Measurements from ENCODE around the gene ALOXE3.

DNA sequence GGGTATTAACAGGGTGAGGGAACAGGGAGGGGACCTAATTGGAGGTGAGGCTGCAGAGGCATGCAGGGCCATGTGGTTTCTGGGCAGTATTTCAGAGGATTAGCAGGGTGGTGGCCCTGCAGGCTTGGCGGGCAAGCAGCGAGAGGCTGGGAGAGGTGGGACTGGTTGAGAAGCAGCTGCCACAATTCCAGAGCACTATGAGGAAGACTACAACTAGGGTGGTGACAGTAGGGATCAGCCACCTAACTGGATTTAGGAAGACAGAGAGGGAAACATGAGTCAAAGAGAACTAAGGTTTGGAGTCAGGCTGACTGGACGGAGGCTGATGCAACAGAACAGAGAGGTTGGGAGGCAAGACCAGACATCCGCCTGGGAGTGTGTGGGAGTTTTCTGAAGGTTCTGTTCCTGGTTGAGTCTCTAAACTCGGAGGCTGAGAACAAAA lies 12.3 kb downstream of the ALOXE3 start:
- TF ChIP-seq RAD21 (conservative IDR thresholded peaks at IDR 0.05 in 1 of 2, IDR thresholded peaks at IDR 0.05 in 1 of 2) (no peak), HDAC2 (IDR thresholded peaks at IDR 0.05) (no peak), MAFK (IDR thresholded peaks at IDR 0.05; ENCODE audit: partially characterized antibody) (no peak), POLR2A (IDR thresholded peaks at IDR 0.05; ENCODE audit: low read length) (no peak)
- TF ChIP-seq, protein P1, sequence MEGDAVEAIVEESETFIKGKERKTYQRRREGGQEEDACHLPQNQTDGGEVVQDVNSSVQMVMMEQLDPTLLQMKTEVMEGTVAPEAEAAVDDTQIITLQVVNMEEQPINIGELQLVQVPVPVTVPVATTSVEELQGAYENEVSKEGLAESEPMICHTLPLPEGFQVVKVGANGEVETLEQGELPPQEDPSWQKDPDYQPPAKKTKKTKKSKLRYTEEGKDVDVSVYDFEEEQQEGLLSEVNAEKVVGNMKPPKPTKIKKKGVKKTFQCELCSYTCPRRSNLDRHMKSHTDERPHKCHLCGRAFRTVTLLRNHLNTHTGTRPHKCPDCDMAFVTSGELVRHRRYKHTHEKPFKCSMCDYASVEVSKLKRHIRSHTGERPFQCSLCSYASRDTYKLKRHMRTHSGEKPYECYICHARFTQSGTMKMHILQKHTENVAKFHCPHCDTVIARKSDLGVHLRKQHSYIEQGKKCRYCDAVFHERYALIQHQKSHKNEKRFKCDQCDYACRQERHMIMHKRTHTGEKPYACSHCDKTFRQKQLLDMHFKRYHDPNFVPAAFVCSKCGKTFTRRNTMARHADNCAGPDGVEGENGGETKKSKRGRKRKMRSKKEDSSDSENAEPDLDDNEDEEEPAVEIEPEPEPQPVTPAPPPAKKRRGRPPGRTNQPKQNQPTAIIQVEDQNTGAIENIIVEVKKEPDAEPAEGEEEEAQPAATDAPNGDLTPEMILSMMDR (IDR thresholded peaks at IDR 0.05): no peak

All from A549 (cell line).